ENCODE data around the gene HINT2.

Gene HINT2

DNA sequence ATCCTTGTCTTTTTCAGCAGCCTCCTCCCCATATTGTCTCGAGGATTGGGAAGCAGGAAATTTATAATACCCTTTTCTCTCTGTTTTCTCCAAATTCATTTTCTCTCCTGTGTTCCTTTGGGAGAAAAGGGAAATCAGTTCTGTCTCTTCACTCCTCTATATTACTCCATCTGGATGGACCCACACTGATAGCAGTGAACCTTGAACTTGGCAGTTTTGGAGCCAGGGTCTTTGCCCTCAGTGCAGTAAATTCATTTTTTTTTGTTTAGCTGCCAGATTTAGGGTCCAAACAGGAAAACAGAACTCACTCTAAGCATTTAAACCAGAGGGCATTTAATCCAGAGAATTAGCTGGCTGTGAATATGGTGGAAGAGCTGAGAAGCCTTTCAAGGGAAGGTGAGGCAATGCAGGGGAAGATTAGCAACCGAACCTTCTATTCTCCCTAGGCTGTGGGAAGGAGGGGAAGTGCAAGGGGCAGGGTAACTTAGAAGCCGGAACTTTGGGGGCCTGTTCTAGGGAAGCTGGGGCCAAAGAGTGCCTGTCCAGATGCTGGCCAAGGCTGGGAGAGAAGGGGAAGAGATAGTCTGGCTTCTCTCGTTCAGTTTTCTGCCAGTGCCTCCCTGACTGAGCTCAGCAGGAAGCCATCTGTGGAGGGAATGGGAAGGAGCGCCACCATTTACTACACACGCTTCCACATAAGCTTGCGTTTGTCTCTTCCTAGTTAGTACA, 39.8 kb downstream of the HINT2 start:
- DNase-seq = peak; percentile 63

DNA sequence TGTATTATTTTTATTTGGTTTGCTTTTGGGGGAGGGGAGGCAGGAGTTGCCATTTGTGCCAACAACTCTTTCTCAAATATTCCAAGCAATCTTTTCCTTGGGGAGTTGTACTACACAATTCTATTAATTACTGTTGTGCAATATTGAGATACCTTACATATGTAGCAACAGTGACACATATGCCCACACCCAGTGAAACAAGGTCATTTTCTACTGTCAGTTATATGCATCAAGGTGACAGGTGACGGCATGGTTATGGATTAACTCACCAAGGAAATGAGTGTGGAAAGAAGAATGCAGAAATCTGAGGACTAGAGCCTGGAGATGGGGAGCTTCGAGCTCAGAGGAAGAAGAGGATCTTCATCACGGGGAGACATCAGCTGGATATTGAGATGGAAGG, 42.9 kb downstream of the HINT2 start:
- no peak for DNase-seq

DNA sequence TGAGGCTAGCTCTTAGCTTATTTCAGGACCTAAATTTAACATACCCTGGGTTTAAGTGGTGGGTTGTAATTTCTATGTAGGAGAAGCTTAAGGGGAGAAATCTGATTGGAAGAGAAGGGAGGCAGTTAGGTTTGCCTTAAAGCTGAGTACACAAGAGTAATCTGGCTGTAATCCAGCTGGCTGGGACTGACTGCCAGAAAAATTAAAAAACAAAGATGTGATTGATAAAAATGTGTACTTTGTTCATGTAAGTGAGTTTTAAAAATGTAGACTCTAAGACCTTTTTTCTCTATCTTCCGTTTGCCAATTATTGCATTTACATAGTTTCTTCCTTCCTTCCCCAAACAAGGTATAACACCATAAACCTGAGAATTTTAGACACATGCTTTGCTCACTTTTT, 43.3 kb downstream of the HINT2 start:
- DNase-seq = peak; percentile 64

DNA sequence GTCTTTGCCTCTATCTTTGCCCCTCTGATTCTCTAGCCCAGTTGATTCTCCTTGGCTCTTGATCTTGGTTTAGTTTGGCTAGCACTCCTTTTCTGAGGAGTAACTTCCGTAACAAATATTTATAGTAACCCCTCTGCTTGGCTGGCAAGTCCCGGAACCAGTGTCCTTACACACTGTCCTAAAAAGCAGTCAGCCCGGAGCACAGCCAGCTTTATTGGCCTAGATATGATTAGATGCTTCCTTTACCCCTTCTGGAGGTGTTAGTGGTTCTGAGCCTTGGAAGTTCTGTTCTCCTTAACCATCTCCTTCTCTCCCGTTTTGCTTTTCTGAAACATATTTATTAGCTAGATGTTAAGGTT, 43.8 kb downstream of the HINT2 start:
- DNase-seq = no peak

DNA sequence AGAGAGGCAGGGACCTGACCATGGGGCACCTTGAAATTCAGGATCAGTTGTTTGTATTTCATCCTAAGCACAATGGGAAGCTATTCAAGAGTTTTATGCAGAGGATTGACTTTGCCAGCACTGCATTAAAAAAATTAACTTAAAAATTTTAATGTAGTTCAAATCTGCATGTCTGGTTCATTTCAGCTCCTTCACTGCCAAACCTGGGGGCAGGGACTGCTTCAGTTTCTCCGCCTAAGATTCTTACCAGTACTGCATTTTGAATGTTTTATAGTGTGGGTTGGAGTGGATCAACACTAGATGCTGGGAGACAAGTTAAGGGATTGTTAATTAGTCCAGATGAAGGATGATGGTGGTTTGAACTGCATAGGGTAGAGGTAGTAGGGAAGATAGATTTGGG, 45.1 kb downstream of the HINT2 start:
- DNase-seq = no peak

DNA sequence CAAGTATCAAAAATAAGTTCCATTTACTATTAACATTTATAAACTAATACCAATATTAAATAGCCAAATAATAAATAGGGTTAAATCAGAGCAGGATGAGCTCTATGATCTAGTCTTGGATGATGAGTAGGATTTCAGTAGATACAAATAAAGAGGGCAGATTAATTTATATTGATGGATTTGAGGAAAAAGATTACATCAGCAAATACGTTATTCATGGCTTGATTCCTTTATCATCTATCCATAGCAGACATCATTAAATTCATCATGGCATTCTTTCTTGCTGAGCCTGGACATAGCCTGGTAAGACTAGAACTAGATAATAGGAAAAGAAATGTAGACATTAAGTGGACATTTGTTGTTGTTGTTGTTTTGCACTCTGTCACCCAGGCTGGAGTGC, 47.4 kb downstream of the HINT2 start:
- no peak for DNase-seq

DNA sequence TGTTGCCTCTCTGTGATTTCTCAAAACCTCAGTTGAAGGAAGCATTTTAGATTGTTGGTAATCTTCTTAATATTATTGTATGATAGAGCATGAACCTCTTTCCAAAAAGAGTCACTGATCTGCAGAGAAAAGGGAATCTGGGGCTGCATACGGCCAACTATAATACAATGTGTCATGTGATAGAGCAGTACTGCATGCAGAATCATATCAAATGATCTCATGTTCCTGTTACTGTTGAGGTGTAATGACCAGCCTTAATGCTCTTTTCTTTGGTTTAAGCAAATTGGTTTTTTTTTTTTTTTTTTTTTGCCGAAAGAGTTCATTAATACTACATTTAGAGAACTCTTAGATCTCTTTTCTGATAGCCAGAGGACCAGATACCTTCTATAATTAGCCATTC, 47.8 kb downstream of the HINT2 start:
- DNase-seq = peak; percentile 21

DNA sequence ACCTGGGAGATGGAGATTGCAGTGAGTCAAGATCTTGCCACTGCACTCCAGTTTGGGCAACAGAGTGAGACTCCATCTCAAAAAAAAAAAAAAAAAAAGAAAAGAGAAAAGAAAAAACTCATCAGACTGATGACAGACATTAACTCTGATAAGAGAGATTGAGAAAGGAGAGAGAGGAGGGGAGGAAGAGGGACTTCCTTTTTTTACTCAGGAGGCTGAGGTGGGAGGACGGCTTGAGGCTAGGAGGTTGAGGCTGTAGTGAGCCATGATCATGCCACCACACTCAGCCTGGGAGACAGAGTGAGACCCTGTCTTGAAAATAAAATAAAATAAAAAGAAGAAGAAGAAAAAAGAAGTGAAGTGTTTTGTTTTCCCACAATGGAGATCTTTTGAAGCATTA, 51.0 kb downstream of the HINT2 start:
- DNase-seq = peak; percentile 19

DNA sequence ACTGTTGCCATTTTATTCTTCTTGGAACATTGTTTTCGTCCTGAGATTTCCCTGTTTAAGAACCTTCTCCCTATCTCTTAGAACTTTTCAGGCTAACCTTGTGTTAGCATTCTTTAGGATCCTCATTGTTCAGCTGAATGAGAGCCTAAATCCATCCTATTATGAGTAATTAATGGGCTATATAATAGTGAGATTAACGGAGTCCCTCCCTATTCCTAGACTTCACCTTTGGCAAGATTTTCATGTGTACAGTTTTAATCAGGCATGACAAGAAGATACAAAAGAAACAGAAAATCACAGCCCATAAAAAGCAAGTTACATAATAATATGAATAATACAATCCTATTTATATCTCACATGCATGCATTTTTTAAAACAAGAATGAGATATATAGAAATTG, 51.7 kb downstream of the HINT2 start:
- no peak for DNase-seq

All from hematopoietic multipotent progenitor cell treated with erythropoietin and hydrocortisone succinate and interleukin-3 and kit ligand, for 4 days (in vitro differentiated cells).